Measurements from ENCODE around the gene BEGAIN.

The BEGAIN gene

GRCh38 chr14:100546051-100546443, 41.2 kb downstream of the BEGAIN start:
- DNase-seq, result no peak

DNA sequence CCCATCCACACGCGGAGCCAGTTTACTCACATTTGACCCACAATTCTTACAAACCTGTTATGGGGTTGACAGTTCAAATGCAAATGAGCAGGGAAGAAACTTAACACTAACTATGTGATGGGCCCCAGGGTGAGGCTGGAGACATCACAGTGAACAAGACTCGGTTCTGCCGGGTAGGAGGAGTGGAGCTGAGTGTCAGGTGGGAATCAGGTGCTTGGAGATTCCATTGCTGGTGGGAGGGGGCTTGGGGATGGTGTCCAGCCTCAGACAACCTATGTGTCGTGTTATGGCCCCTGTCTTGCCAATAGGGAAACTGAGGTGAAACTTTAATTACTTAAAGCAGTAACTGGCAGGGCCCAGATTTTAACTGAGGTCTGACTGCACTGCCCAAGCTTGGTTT, 41.9 kb downstream of the BEGAIN start:
- DNase-seq, result no peak

DNA sequence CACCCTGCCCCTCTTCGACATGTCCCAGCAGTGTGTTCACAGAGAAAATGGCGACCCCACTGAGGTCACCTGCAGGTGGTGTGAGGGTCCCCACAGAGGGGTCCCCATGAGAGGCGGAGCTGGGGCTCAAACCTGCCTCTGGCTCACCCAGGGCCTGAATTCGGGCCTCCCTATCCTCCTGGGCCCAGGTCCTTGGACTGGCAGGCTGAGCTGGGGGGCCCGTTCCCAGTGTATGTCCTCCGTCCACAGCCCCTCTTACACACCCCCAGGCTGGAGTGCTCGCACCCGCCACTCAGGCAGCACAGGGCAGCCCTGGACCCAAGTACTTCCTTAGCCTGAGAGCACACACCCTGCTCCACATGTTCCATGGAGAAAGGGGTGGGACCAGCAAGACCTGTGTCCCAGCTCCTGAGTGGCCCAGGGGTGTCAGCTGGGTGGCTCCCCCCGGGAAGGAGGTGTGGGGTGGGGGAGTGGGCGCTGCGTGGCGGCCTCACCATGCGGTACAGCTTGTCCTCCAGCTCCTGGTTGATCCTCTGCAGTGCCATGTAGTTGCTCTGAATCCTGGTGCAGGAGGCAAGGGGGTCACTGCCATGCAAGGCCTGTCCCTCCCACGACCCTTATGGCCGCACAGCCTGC, 42.6 kb downstream of the BEGAIN start:
- no peak for DNase-seq

DNA sequence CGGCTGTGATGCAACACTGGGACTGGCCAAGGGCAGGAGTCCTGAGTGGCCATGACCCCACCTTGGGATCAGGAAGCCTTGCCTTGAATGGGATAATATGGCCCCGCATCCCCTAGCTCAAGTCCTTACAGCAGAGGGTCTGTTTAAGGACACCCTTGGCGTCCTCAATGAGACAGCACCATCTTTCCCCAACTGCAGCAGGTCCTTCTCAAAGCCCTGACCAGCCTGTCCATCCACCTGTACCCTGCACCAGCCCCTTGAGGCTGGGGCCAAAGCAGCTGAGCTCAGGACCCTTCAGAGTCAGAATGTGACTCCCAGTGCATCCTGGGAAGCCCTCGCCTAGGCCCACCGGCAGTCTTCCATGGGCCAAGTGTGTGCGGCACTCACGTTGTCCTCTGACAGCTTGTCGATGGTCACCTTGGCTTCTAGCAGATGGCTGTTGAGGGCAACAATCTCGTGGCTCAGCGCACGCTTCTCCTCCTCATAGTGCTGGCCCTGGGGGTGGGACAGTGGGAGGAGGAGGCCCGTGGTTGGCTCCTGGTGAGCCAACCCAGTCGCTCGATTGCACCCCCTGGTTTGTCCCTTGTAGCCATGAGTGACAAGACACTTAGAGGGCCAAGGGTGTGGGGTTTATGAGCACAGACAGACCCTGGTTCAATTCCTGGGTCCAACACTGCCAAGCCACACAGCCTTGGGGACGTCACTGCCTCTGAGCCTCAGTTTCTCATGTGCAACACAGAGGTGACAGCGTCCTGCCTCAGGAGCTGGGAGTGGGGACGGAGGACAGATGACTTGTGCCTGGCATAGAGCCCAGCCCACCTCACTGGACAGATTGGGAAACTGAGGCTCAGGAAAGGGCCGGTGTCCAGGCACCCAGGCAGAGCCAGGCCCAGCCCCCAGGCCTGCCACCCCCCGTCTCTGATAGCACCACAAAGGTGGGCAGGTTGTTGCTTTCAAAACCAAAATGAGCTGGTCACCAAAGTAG, 43.5 kb downstream of the BEGAIN start:
- no peak for DNase-seq

DNA sequence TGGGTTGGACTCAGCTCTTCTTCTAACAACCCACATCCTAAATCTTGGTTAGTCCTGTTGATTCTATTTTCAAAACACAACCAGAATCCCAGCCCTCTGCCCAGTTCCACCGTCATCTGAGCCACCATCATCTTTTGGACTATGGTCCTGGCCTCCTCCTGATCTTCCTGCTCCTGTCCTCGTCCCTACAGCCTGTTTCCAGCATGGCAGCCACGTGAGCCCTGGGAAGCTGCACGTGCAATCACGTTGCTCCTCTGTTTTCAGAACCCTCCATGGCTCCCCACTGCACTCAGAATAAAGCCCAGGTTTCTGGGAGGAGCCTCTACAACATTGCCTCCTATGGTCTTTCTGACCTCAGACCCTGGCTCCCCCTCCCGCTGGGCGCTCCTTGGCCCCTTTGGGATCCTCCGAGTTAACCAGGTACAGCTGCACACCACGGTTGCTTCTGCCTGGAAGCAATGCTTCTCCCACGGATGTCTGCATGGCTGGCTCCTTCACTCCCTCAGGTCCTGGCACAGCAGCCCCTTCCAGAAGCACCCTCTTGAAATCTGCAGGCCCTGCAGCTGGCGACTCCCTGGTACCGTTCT, 44.5 kb downstream of the BEGAIN start:
- no peak for DNase-seq

DNA sequence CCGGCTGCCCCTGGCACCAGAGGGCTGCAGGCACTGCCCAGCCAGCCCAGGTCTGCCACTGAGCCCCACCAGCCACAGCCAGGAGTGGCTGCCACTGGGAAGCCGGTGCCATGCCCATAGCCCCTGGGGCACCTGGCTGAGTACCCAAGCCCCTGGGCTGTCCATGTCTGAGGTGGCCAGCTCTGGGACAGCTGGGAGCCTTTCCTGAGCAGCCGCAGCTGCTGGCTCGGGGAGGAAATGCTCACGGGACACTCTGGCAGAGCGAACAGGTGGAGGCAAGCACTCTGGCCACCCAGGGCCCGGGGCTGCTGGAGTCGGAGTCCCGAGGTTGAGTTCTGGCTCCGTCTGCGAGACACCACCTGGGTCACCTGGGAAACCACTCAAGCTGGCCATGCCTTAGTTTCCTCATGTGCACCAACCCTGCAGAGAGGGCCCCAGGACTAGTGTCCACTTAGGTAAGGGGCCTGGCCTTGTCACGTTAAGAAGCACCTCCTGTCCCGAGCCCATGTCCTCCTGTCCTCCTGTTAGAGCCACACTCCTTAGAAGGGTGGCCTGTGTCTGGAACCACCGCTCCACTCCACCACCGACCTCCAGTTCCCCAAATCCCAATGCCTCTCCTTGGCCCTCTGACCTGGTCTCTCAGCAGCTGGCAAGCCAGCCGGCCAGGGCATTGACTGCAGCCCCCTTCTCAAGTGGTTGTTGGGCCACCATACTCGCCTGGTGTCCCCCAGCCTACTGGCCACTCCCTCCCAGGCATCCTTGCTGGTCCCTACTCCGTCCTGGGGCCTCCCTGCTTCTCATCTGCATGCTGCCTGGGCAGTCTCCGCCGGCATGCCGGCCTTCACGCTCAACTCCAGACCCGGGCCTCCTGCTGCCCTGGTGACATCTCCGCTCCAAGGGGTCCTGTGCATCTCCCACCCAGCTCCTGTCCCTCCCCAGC, 45.3 kb downstream of the BEGAIN start:
- no peak for DNase-seq

DNA sequence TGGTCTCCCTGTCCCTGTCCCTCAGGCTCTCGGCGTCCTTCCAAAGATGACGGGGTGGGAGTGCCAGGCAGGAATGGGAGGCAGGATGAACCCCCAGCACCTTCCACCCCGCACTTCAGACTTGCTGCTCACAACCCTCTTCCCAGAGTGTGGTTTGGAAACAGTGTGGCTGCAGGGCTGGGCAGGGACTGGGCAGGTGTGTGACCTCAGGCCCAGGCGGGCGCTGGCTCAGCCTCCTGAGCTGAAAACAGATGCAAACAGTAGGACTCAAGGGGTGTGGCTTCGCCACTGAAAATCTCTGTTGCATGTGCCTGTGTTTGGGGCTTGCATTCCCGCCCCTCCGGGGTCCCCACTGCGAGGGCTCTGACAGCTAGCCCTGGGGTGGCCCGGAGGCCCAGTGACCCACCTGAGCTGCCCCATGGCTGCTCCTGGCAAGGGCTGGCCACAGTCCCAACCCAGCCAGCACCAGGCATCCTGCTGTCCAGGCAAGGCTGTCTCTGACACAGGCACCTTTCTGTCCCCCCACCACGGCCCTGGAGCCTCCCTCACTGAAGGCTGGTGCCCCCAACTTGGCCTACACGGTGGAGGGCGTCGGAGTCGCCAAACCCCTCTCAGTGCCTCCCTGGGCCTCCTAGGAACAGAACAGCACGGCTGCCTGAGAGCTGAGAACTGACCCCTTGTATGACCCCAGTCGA, 46.1 kb downstream of the BEGAIN start:
- no peak for DNase-seq

DNA sequence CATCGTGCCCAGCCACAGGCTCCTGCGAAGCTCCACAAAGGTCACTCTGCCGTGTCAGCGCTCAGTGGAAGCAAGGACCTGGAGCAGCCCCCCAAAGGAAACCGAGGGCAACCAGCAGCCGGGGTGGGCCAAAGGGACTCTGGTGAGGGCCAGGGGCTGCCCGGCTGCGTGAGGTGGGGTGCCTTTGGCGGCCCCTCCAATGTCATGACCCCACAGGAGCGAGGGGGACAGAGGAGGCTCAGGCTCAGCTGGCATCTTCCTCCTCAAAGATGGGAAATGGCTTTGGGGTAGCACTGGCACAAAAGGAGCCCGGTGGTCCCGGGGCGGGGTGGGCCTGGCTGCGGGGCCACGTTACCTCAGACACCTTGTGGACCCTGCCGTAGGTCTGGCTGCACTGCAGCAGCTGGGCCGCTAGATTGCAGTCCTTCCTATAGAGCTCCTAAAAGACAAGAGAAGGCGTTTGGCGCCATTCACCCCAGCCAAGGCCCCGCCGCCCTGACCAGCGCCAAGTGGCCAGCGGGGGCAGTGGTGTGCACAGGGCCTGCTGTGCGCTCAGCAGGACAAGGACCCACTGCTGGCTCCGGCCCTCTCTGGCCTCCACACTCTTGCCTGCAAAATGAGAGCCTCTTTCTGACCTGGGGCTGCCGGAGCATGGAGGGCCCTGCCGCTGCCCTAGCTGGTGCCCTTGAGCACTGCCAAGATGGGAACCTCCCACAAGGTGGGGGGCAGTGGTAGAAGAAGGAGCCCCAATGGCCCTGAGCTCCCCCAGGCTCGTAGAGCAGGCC, 46.9 kb downstream of the BEGAIN start:
- no peak for DNase-seq

GRCh38 chr14:100539766-100540140, 47.5 kb downstream of the BEGAIN start:
- DNase-seq, result no peak

DNA sequence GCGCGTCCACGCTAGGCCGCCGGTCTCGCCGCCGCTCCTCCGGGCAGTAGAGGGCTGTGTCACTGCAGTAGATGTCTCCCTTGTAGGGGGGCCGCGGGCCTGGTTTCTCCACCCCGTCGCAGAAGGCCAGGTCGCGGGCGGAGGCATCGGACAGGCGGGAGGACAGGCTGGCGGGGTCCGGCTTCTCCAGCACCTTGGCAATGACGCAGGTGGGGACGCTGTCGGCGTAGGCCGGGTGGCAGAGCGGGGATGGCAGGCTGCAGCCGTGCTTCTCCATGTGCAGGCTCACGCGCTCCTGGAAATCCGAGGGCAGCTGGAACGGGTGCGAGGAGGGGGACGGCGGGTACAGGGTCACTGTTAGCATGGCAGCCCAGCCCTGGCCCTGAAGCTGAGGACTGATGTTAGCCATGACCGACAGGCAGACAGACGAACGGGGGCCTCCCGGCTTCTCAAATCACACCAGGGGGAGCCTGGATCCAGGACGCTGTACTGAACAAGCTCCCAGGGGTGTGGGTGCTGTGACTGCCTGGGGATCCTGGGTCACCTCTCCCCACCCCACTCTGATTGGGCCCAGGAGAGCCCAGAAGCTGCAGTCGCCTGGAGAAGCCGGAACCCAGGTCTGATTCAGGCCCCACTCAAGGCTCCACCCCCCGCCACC, 48.1 kb downstream of the BEGAIN start:
- DNase-seq, result no peak

DNA sequence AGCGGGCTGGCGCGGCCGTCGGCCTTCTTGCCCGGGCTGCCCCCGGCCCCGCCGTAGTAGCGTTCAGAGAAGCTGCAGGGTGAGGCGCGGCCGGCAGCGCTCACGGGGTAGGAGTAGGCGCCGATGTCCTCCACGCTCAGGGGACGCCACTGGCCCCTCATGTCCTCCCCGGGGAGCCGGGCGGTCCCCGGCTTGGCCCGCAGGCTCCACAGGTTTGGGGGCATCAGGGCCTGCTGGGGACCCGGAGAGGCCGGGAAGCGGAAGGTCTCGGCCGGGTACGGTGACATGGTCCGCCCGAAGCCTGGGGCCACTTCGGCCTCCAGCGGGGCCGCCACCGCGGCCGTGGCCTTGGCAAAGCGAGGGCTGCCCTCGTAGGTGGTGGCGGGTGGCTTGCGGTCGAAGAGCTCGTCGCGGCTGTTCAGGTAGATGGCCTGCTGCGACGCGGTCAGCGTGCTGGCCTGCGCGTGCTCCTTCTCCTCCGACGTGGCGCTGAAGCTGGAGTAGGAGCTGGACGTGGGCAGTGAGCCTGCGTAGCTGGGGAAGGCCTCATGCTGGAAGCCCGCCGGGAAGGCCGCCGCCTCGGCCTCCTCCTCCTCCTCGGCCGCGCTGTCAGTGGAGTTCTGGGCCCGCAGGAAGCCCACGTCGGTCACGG, 48.7 kb downstream of the BEGAIN start:
- DNase-seq, result no peak

DNA sequence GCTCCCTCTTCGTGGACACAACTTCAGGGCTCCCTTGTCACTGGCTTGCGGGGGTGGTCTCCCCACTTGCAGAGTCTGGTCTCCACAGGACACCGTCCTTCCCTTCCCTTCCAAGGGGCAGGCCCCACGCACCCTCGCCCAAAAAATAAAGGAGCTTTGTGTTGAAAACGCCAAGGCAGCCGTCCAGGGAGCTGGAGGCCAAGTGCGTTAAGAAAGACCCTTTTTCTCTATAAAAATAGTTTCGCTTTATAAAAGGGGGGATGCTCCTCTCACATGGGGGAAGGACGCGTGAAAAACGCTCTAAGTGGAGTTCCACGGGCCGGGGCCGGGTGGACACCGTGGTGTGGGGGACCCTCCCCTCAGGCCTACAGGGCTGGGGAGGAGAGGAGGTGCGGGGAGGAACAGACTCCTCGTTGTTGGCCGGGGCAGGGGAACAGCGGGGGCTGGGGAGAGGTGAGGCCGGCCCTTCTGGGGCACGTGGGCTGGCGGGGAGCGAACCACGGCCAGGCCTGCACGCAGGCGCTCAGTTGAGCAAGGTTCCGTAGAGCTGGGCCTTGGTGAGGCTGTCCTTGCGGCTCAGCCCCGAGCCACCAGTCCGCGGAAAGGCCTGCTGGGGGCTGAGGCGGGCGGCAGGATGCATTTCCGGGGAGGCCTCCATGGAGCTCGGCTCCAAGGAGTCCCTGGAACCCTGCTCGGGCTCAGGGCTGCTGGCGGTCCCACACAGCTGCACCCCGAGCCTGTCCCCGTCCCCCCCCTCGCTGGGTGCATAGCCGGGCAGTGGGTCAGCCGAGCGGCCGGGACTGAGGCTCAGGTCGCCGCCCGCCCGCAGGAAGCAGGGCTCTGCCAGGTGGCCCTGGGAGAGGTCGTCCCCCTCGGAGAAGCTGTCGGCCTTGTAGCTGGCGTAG, 49.5 kb downstream of the BEGAIN start:
- DNase-seq, result no peak

- DNase-seq, result no peak
Measured at GRCh38 chr14:100536721-100537445, 50.3 kb downstream of the BEGAIN start.

GRCh38 chr14:100536121-100536510, 51.1 kb downstream of the BEGAIN start:
- no peak for DNase-seq

- no peak for DNase-seq
Measured at GRCh38 chr14:100535287-100536120, 51.7 kb downstream of the BEGAIN start.

DNA sequence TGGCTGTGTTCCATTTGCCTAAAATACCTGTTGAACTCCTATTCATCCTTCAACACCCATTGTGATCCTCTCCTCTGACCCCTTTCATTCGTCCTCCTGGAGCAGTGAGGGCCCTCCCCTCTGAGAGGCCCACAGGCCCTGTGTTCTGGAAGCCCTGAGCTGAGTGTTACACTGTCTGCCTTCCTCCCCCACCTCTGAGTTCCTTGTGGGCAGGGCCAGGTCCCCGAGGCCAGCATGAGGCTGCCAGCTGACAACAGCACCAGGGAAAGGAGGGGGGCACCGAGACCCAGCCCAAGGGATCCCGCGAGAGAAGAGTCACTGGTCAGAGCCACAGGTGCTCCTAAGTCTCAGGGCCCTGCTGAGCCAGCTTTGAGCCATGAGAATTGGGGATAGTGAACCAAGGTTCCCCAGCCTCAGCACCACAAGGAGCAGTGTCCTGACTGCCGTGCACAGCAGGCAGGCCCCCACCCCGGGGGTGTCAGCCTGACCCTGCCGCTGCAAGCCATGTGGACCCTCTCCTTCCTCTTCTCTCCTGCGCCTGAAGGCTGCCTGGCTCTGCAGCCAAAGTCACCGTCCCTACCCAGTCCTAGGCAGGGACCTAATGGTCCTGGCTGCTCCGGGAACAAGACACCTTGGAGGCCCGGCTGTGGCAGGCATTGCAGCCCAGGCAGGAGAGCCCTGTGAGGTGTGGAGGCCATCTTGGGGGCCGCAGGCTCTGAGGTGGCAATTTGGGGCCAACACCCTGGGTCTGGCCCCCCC, 52.5 kb downstream of the BEGAIN start:
- DNase-seq, result no peak
